Measurements from ENCODE around the gene OR51L1.

Gene OR51L1

DNA sequence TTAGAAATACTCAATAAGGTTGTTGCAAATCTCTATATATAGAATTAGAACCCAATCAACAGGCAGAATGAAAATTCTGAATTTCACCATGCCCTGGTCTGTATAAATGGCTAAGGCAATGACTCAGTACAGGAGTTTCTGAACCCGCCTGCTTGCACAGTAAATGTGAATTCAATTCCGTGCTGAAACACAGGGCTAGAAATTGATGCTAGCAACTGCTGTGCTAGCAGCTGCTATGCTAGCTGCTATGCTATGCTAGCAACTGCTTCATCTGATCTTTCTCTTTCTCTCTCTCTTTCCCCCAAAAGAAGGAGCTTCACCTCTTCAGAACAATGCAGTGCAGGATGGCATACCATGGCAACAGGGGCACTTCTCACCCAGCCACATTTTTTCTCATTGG, 42.0 kb downstream of the OR51L1 start:
- no peaks in the 10 kb centered on the region for H3K36me3 ChIP-seq (replicated peaks; ENCODE audit: insufficient read depth, low read length)
- H3K27me3 ChIP-seq (replicated peaks; ENCODE audit: insufficient read depth, low read length), result no peaks in the 10 kb centered on the region
- no peak overlapping the region for H2AFZ ChIP-seq (ENCODE audit: low read length)
- H3F3A ChIP-seq (ENCODE audit: insufficient read depth, low read length), result no peaks in the 10 kb centered on the region
- no peak overlapping the region for H3K4me2 ChIP-seq (ENCODE audit: low read depth, low read length)
- no peaks in the 10 kb centered on the region for H3K9me3 ChIP-seq (replicated peaks; ENCODE audit: insufficient read depth, low read length)
- no peaks in the 10 kb centered on the region for H3K79me2 ChIP-seq (ENCODE audit: low read length)
- H4K20me1 ChIP-seq (ENCODE audit: insufficient read depth, low read length), result no peaks in the 10 kb centered on the region
- H3K4me3 ChIP-seq (ENCODE audit: low read length), result no peak overlapping the region
- no peak overlapping the region for H3K27ac ChIP-seq (ENCODE audit: low read length)
- DNase-seq, result no peak
- no peak overlapping the region for H3K9ac ChIP-seq (ENCODE audit: low read length)
- TF ChIP-seq EZH2 (optimal IDR thresholded peaks at IDR 0.05; ENCODE audit: low read depth, low read length) (no peak), EZH2phosphoT487 (IDR thresholded peaks at IDR 0.05; ENCODE audit: low read length) (no peak)
- TF ChIP-seq, protein P1, sequence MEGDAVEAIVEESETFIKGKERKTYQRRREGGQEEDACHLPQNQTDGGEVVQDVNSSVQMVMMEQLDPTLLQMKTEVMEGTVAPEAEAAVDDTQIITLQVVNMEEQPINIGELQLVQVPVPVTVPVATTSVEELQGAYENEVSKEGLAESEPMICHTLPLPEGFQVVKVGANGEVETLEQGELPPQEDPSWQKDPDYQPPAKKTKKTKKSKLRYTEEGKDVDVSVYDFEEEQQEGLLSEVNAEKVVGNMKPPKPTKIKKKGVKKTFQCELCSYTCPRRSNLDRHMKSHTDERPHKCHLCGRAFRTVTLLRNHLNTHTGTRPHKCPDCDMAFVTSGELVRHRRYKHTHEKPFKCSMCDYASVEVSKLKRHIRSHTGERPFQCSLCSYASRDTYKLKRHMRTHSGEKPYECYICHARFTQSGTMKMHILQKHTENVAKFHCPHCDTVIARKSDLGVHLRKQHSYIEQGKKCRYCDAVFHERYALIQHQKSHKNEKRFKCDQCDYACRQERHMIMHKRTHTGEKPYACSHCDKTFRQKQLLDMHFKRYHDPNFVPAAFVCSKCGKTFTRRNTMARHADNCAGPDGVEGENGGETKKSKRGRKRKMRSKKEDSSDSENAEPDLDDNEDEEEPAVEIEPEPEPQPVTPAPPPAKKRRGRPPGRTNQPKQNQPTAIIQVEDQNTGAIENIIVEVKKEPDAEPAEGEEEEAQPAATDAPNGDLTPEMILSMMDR (IDR thresholded peaks at IDR 0.05; ENCODE audit: low read length), result no peak
- H3K9me2 ChIP-seq (replicated peaks; ENCODE audit: insufficient read depth, low read length), result no peaks in the 10 kb centered on the region
- H3K4me1 ChIP-seq (ENCODE audit: low read length), result no peaks in the 10 kb centered on the region

DNA sequence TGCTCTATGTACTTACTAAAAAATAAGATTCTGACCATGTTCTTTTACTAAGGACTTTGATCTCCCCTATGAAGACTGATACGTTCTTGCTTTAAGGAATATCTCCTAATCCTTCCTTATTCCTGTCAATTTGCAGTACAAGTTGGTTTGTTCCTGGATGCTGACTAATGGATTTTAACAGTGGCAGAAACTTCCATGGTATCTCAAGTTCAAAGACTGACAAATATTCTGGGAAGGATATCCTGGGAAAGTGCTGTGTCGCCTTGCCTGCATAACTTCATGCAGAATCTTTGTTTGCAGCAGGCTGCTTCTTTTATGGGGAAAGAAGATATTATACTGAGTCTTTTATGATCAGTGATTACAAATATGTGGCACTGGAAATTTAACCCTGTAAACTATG, 43.3 kb downstream of the OR51L1 start:
- DNase-seq, result no peak
- H2AFZ ChIP-seq (ENCODE audit: low read length), result no peak overlapping the region
- no peaks in the 10 kb centered on the region for H3K9me2 ChIP-seq (replicated peaks; ENCODE audit: insufficient read depth, low read length)
- H3K9me3 ChIP-seq (replicated peaks; ENCODE audit: insufficient read depth, low read length), result no peaks in the 10 kb centered on the region
- no peaks in the 10 kb centered on the region for H4K20me1 ChIP-seq (ENCODE audit: insufficient read depth, low read length)
- no peak overlapping the region for H3K27ac ChIP-seq (ENCODE audit: low read length)
- no peak for TF ChIP-seq EZH2phosphoT487 (IDR thresholded peaks at IDR 0.05; ENCODE audit: low read length)
- TF ChIP-seq EZH2 (optimal IDR thresholded peaks at IDR 0.05; ENCODE audit: low read depth, low read length), result no peak
- TF ChIP-seq, protein P1 (IDR thresholded peaks at IDR 0.05; ENCODE audit: low read length), result no peak
- H3K36me3 ChIP-seq (replicated peaks; ENCODE audit: insufficient read depth, low read length), result no peaks in the 10 kb centered on the region
- H3K4me3 ChIP-seq (ENCODE audit: low read length), result no peak overlapping the region
- no peaks in the 10 kb centered on the region for H3K4me1 ChIP-seq (ENCODE audit: low read length)
- H3F3A ChIP-seq (ENCODE audit: insufficient read depth, low read length), result no peaks in the 10 kb centered on the region
- H3K4me2 ChIP-seq (ENCODE audit: low read depth, low read length), result no peak overlapping the region
- H3K79me2 ChIP-seq (ENCODE audit: low read length), result no peaks in the 10 kb centered on the region
- H3K27me3 ChIP-seq (replicated peaks; ENCODE audit: insufficient read depth, low read length), result no peaks in the 10 kb centered on the region
- no peak overlapping the region for H3K9ac ChIP-seq (ENCODE audit: low read length)

DNA sequence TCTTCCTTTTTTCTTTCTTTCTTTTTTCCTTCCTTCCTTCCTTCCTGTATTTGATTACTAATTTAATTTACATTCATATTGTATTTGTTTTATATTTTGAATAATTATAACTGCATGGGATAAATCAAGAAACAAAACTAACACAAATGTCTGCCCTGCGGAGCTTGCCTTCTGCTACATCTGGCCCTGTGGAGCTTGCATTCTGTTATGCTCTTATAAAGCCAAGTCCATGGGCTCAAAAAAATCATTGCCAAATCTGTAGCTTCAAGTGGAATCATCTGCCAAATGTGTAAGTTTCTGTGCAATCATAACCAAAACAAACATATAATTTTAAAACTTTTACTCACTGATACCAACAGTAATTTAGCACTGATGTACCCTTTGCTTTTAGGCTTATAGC, 43.7 kb downstream of the OR51L1 start:
- Histone ChIP-seq H3K27ac (ENCODE audit: low read length) (no peak overlapping the region), H3K9me3 (replicated peaks; ENCODE audit: insufficient read depth, low read length) (no peaks in the 10 kb centered on the region), H3K9ac (ENCODE audit: low read length) (no peak overlapping the region), H3K4me1 (ENCODE audit: low read length) (no peaks in the 10 kb centered on the region), H2AFZ (ENCODE audit: low read length) (no peak overlapping the region), H3K4me3 (ENCODE audit: low read length) (no peak overlapping the region), H3K79me2 (ENCODE audit: low read length) (no peaks in the 10 kb centered on the region), H3F3A (ENCODE audit: insufficient read depth, low read length) (no peaks in the 10 kb centered on the region), H3K36me3 (replicated peaks; ENCODE audit: insufficient read depth, low read length) (no peaks in the 10 kb centered on the region), H4K20me1 (ENCODE audit: insufficient read depth, low read length) (no peaks in the 10 kb centered on the region), H3K9me2 (replicated peaks; ENCODE audit: insufficient read depth, low read length) (no peaks in the 10 kb centered on the region), H3K4me2 (ENCODE audit: low read depth, low read length) (no peak overlapping the region), H3K27me3 (replicated peaks; ENCODE audit: insufficient read depth, low read length) (no peaks in the 10 kb centered on the region)
- DNase-seq, result no peak
- TF ChIP-seq, protein P1 (IDR thresholded peaks at IDR 0.05; ENCODE audit: low read length), result no peak
- TF ChIP-seq EZH2phosphoT487 (IDR thresholded peaks at IDR 0.05; ENCODE audit: low read length), result no peak
- no peak for TF ChIP-seq EZH2 (optimal IDR thresholded peaks at IDR 0.05; ENCODE audit: low read depth, low read length)
